KG1 (cell line): ENCODE data around the gene ARHGEF4.
A peak's percentile ranks its signal among the peaks of the same experiment; 100 is the strongest.
"Not testable (repeated sequence)": the region's sequence is repeated elsewhere in the genome, so short reads cannot be mapped to it uniquely, and the experiment has no call there.

Experiments
- DNase-seq: peaks from one replicate; lab custom pipeline; 2025; lab: John Stamatoyannopoulos, UW

The ARHGEF4 gene

GRCh38 chr2:131055169-131056065, 218.7 kb downstream of the ARHGEF4 start:
- no peak for DNase-seq

- DNase-seq = no peak
These were observed 219.7 kb downstream of the ARHGEF4 start for GRCh38 chr2:131056204-131056931.

GRCh38 chr2:131056932-131057287, 220.2 kb downstream of the ARHGEF4 start:
- DNase-seq = no peak

GRCh38 chr2:131058214-131058843, 221.6 kb downstream of the ARHGEF4 start:
- no peak for DNase-seq

GRCh38 chr2:131058920-131059319, 222.2 kb downstream of the ARHGEF4 start:
- no peak for DNase-seq

GRCh38 chr2:131063501-131064283, 227.0 kb downstream of the ARHGEF4 start:
- no peak for DNase-seq

- no peak for DNase-seq
These were observed 228.1 kb downstream of the ARHGEF4 start for GRCh38 chr2:131064589-131065512.

GRCh38 chr2:131067465-131068125, 230.9 kb downstream of the ARHGEF4 start:
- DNase-seq = no peak

- not testable (repeated sequence) for DNase-seq
These were observed 231.5 kb downstream of the ARHGEF4 start for GRCh38 chr2:131068172-131068571.

GRCh38 chr2:131075578-131075977, 238.9 kb downstream of the ARHGEF4 start:
- DNase-seq = not testable (repeated sequence)

- DNase-seq = no peak
These were observed 240.0 kb downstream of the ARHGEF4 start for GRCh38 chr2:131076707-131077106.

GRCh38 chr2:131077182-131077846, 240.6 kb downstream of the ARHGEF4 start:
- no peak for DNase-seq

GRCh38 chr2:131077966-131078365, 241.3 kb downstream of the ARHGEF4 start:
- DNase-seq = no peak

GRCh38 chr2:131079931-131080330, 243.2 kb downstream of the ARHGEF4 start:
- not testable (repeated sequence) for DNase-seq

GRCh38 chr2:131081190-131081589, 244.5 kb downstream of the ARHGEF4 start:
- DNase-seq = no peak

- no peak for DNase-seq
These were observed 248.9 kb downstream of the ARHGEF4 start for GRCh38 chr2:131085646-131086045.

GRCh38 chr2:131092458-131093005, 255.8 kb downstream of the ARHGEF4 start:
- no peak for DNase-seq

- peak; percentile 91 for DNase-seq
These were observed 256.4 kb downstream of the ARHGEF4 start, which contains the start of gene FAM168B for GRCh38 chr2:131093006-131093695. Gene FAM168B (minus strand): TSS chr2:131093460. CDS start chr2:131082646, 10,814 bp downstream.
